A673 (cell line): ENCODE measurements around the gene AQP6.

Experiments used
- EZH2 ChIP-seq: fragments of 200-600 bp; sonication (generic); IDR thresholded peaks from 2 replicates; pipeline ENCODE4 v1.6.1; 2017; ENCODE audit warnings: borderline replicate concordance, low read depth, mild to moderate bottlenecking, mixed read lengths, antibody characterized with exemption, low read length; ENCODE audit not compliant: poor library complexity, severe bottlenecking
- TF ChIP-seq, protein P1 (sequence below): fragments of 300-800, 200-600 bp; sonication (generic); conservative IDR thresholded peaks from 2 replicates; pipeline ENCODE4 v1.5.1; 2017; ENCODE audit warnings: low read depth, mild to moderate bottlenecking, antibody characterized with exemption, low read length, moderate library complexity, mixed read lengths

DNA sequence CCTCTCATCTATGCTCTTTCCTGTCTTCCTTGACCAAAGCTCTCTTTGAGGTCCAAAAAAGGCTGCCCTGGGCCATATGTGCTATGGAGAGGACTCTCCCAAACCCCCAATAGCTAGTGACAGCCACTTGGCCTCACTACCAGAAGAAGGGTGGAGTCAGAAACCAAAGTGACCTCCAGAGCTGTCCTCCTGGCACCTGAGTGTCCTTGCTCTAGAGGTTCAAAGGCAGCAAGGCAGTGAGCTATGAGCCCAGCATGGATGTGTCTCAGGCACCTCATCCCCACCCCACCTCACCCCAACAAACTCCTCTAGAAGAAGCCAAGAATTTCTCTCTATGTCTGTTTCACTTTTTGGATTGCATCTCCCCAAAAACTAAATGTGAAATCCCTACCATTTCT is 15.2 kb upstream of the AQP6 start:
- TF ChIP-seq, protein P1, sequence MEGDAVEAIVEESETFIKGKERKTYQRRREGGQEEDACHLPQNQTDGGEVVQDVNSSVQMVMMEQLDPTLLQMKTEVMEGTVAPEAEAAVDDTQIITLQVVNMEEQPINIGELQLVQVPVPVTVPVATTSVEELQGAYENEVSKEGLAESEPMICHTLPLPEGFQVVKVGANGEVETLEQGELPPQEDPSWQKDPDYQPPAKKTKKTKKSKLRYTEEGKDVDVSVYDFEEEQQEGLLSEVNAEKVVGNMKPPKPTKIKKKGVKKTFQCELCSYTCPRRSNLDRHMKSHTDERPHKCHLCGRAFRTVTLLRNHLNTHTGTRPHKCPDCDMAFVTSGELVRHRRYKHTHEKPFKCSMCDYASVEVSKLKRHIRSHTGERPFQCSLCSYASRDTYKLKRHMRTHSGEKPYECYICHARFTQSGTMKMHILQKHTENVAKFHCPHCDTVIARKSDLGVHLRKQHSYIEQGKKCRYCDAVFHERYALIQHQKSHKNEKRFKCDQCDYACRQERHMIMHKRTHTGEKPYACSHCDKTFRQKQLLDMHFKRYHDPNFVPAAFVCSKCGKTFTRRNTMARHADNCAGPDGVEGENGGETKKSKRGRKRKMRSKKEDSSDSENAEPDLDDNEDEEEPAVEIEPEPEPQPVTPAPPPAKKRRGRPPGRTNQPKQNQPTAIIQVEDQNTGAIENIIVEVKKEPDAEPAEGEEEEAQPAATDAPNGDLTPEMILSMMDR = no peak
- no peak for TF ChIP-seq EZH2
